ENCODE data around the gene HEPN1.

The HEPN1 gene

GRCh38 chr11:124943741-124944140 is 24.7 kb downstream of the HEPN1 start:
- no peak for TF ChIP-seq CTCF (conservative IDR thresholded peaks at IDR 0.05; ENCODE audit: low read depth)
- DNase-seq (ENCODE audit: low spot score), result no peak
- no peak overlapping the region for H3K27ac ChIP-seq
- POLR2A ChIA-PET (ENCODE audit: low non-redundant PET), result interaction anchor here (0.6 kb wide), 1 partner anchor 67 kb away, joined by 4 read pairs; no protein-coding TSS in a partner anchor
- CTCF ChIA-PET, result interaction anchor here (0.6 kb wide), 1 partner anchor 140 kb away, joined by 4 read pairs; no protein-coding TSS in a partner anchor

- no peak for DNase-seq (ENCODE audit: low spot score)
- POLR2A ChIA-PET (ENCODE audit: low non-redundant PET), result interaction anchor here (0.6 kb wide), 1 partner anchor 68 kb away, joined by 4 read pairs; no protein-coding TSS in a partner anchor
- TF ChIP-seq CTCF (conservative IDR thresholded peaks at IDR 0.05; ENCODE audit: low read depth), result no peak
- H3K27ac ChIP-seq, result no peak overlapping the region
- CTCF ChIA-PET, result interaction anchor here (0.6 kb wide), 2 partner anchors 139 to 484 kb away, joined by 3 to 4 read pairs; no protein-coding TSS in a partner anchor
Observed at GRCh38 chr11:124944565-124944964, 25.5 kb downstream of the HEPN1 start.

GRCh38 chr11:124945826-124946225 is 26.8 kb downstream of the HEPN1 start:
- TF ChIP-seq CTCF (conservative IDR thresholded peaks at IDR 0.05; ENCODE audit: low read depth), result no peak
- no peak overlapping the region for H3K27ac ChIP-seq
- no peak for DNase-seq (ENCODE audit: low spot score)
- POLR2A ChIA-PET (ENCODE audit: low non-redundant PET), result no interaction called here
- CTCF ChIA-PET, result interaction anchor here (0.6 to 0.7 kb wide), 2 partner anchors 25 to 68 kb away, joined by 3 to 5 read pairs; no protein-coding TSS in a partner anchor

- ChIA-PET CTCF (no interaction called here), POLR2A (ENCODE audit: low non-redundant PET) (no interaction called here)
- H3K27ac ChIP-seq, result peak overlapping the region; percentile 68
- DNase-seq (ENCODE audit: low spot score), result peak; percentile 56
- TF ChIP-seq CTCF (conservative IDR thresholded peaks at IDR 0.05; ENCODE audit: low read depth), result no peak
Observed at GRCh38 chr11:124946735-124947141, 27.7 kb downstream of the HEPN1 start.

- H3K27ac ChIP-seq, result no peak overlapping the region
- POLR2A ChIA-PET (ENCODE audit: low non-redundant PET), result no interaction called here
- DNase-seq (ENCODE audit: low spot score), result no peak
- CTCF ChIA-PET, result interaction anchor here (0.6 to 1.0 kb wide), 3 partner anchors 73 to 539 kb away, joined by 3 to 4 read pairs (median 3); no protein-coding TSS in a partner anchor
- TF ChIP-seq CTCF (conservative IDR thresholded peaks at IDR 0.05; ENCODE audit: low read depth), result no peak
Observed at GRCh38 chr11:124950601-124951330, 31.7 kb downstream of the HEPN1 start.

- POLR2A ChIA-PET (ENCODE audit: low non-redundant PET), result no interaction called here
Observed at GRCh38 chr11:124951341-124951740, 32.3 kb downstream of the HEPN1 start.

More at GRCh38 chr11:124951341-124951740, 32.3 kb downstream of the HEPN1 start:
- CTCF ChIA-PET, result interaction anchor here (1.0 kb wide), 1 partner anchor 75 kb away, joined by 3 read pairs; no protein-coding TSS in a partner anchor
- no peak for DNase-seq (ENCODE audit: low spot score)
- TF ChIP-seq CTCF (conservative IDR thresholded peaks at IDR 0.05; ENCODE audit: low read depth), result no peak
- H3K27ac ChIP-seq, result no peak overlapping the region

Measured in RWPE1 (cell line).